ENCODE measurements around the gene NAALADL2.

NAALADL2 gene

GRCh38 chr3:175651716-175652115 is 792.6 kb downstream of the NAALADL2 start:
- no peak for DNase-seq (ENCODE audit: low read depth in 1 of 2, low spot score in 1 of 2)
- no peak for TF ChIP-seq JUND (IDR thresholded peaks at IDR 0.05; ENCODE audit: low read depth)
- in situ Hi-C loops (cut with HindIII; ENCODE audit: low pct_unique_long_range_greater_than_20kb, low sequenced_read_pairs), result no loop called here

DNA sequence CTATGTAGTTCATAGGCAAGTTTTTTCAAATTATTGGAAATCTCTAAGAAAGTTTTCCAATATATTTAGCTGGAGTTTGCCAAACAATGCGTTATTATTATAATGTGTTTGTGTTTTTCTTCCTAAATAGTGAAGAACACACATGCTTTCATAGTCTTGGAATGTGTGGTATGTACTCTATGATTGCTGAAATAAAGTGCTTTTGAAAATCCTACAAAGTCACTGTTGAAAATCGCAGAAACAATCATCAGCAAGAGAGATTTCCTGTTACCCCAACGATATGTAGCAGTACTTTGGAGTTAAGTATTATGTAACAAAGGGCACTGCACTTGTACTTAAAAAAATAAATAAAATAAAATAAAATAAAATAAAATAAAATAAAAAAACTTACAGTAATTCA is 796.2 kb downstream of the NAALADL2 start:
- TF ChIP-seq JUND (IDR thresholded peaks at IDR 0.05; ENCODE audit: low read depth), result no peak
- DNase-seq (ENCODE audit: low read depth in 1 of 2, low spot score in 1 of 2), result no peak
- in situ Hi-C loops (cut with HindIII; ENCODE audit: low pct_unique_long_range_greater_than_20kb, low sequenced_read_pairs), result no loop called here

- TF ChIP-seq JUND (IDR thresholded peaks at IDR 0.05; ENCODE audit: low read depth), result no peak
- in situ Hi-C loops (cut with HindIII; ENCODE audit: low pct_unique_long_range_greater_than_20kb, low sequenced_read_pairs), result no loop called here
- DNase-seq (ENCODE audit: low read depth in 1 of 2, low spot score in 1 of 2), result peak in 1 of 2 experiments; percentile 87
These were observed 797.3 kb downstream of the NAALADL2 start for GRCh38 chr3:175656461-175656860.

GRCh38 chr3:175659670-175660350 is 800.7 kb downstream of the NAALADL2 start:
- TF ChIP-seq JUND (IDR thresholded peaks at IDR 0.05; ENCODE audit: low read depth), result no peak
- no peak for DNase-seq (ENCODE audit: low read depth in 1 of 2, low spot score in 1 of 2)
- in situ Hi-C loops (cut with HindIII; ENCODE audit: low pct_unique_long_range_greater_than_20kb, low sequenced_read_pairs), result no loop called here

DNA sequence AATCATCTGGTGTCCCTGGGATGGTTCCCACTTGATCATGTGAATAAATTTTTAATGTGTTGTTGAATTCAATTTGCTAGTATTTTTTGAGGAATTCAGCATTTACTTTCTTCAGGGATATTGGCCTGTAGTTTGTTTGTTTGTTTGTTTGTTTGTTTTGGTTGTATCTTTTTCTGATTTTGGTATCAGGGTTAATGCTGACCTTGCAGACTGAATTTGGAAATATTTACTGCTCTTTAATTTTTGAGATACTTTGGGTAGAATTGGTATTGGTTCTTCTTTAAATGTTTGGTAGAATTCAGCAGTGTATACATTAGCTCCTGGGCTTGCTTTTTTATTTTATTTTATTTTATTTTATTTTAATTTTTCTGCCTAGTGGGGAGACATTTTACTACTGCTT is 803.7 kb downstream of the NAALADL2 start:
- TF ChIP-seq JUND (IDR thresholded peaks at IDR 0.05; ENCODE audit: low read depth), result no peak
- in situ Hi-C loops (cut with HindIII; ENCODE audit: low pct_unique_long_range_greater_than_20kb, low sequenced_read_pairs), result no loop called here
- no peak for DNase-seq (ENCODE audit: low read depth in 1 of 2, low spot score in 1 of 2)

GRCh38 chr3:175664911-175665310 is 805.8 kb downstream of the NAALADL2 start:
- in situ Hi-C loops (cut with HindIII; ENCODE audit: low pct_unique_long_range_greater_than_20kb, low sequenced_read_pairs), result no loop called here
- TF ChIP-seq JUND (IDR thresholded peaks at IDR 0.05; ENCODE audit: low read depth), result no peak
- no peak for DNase-seq (ENCODE audit: low read depth in 1 of 2, low spot score in 1 of 2)

- in situ Hi-C loops (cut with HindIII; ENCODE audit: low pct_unique_long_range_greater_than_20kb, low sequenced_read_pairs), result no loop called here
- TF ChIP-seq JUND (IDR thresholded peaks at IDR 0.05; ENCODE audit: low read depth), result no peak
- no peak for DNase-seq (ENCODE audit: low read depth in 1 of 2, low spot score in 1 of 2)
These were observed 809.2 kb downstream of the NAALADL2 start for GRCh38 chr3:175668300-175668699.

GRCh38 chr3:175670557-175670956 is 811.4 kb downstream of the NAALADL2 start:
- no peak for TF ChIP-seq JUND (IDR thresholded peaks at IDR 0.05; ENCODE audit: low read depth)
- no peak for DNase-seq (ENCODE audit: low read depth in 1 of 2, low spot score in 1 of 2)
- in situ Hi-C loops (cut with HindIII; ENCODE audit: low pct_unique_long_range_greater_than_20kb, low sequenced_read_pairs), result no loop called here

- peak in 1 of 2 experiments; percentile 33 for DNase-seq (ENCODE audit: low read depth in 1 of 2, low spot score in 1 of 2)
- in situ Hi-C loops (cut with HindIII; ENCODE audit: low pct_unique_long_range_greater_than_20kb, low sequenced_read_pairs), result no loop called here
These were observed 813.1 kb downstream of the NAALADL2 start for GRCh38 chr3:175672119-175672689.

GRCh38 chr3:175679568-175679967 is 820.4 kb downstream of the NAALADL2 start:
- DNase-seq (ENCODE audit: low read depth in 1 of 2, low spot score in 1 of 2), result no peak
- no peak for TF ChIP-seq JUND (IDR thresholded peaks at IDR 0.05; ENCODE audit: low read depth)
- in situ Hi-C loops (cut with HindIII; ENCODE audit: low pct_unique_long_range_greater_than_20kb, low sequenced_read_pairs), result no loop called here

More at GRCh38 chr3:175672119-175672689, 813.1 kb downstream of the NAALADL2 start:
- no peak for TF ChIP-seq JUND (IDR thresholded peaks at IDR 0.05; ENCODE audit: low read depth)

DNA sequence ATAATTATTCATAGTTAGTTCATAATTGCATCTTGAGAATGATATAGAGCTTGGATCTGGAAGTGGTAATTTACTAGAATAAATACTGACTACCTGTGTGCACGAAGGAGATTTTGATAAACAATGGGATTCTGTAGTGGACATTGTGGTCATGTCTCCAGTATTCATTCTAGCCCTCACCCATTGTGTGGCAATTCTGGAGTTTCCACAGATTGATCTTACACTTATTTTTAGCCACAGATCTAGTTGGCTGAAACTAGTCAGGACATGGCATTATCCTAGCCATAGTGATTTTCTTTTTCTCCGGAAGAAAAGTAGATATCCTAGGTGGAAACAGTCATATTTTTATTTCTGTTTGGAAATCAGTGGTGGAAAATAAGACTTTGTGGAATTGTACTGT is 833.1 kb downstream of the NAALADL2 start:
- in situ Hi-C loops (cut with HindIII; ENCODE audit: low pct_unique_long_range_greater_than_20kb, low sequenced_read_pairs), result no loop called here
- TF ChIP-seq JUND (IDR thresholded peaks at IDR 0.05; ENCODE audit: low read depth), result no peak
- no peak for DNase-seq (ENCODE audit: low read depth in 1 of 2, low spot score in 1 of 2)

- in situ Hi-C loops (cut with HindIII; ENCODE audit: low pct_unique_long_range_greater_than_20kb, low sequenced_read_pairs), result no loop called here
- no peak for DNase-seq (ENCODE audit: low read depth in 1 of 2, low spot score in 1 of 2)
- no peak for TF ChIP-seq JUND (IDR thresholded peaks at IDR 0.05; ENCODE audit: low read depth)
These were observed 836.1 kb downstream of the NAALADL2 start for GRCh38 chr3:175695251-175695650.

GRCh38 chr3:175702956-175703355 is 843.8 kb downstream of the NAALADL2 start:
- in situ Hi-C loops (cut with HindIII; ENCODE audit: low pct_unique_long_range_greater_than_20kb, low sequenced_read_pairs), result no loop called here
- no peak for DNase-seq (ENCODE audit: low read depth in 1 of 2, low spot score in 1 of 2)
- TF ChIP-seq JUND (IDR thresholded peaks at IDR 0.05; ENCODE audit: low read depth), result no peak
